NCI-H345 (cell line): Measurements from ENCODE around the gene AJM1.

Experiments
- DNase-seq: peaks from one replicate; lab custom pipeline; 2025; lab: John Stamatoyannopoulos, UW

The AJM1 gene

DNA sequence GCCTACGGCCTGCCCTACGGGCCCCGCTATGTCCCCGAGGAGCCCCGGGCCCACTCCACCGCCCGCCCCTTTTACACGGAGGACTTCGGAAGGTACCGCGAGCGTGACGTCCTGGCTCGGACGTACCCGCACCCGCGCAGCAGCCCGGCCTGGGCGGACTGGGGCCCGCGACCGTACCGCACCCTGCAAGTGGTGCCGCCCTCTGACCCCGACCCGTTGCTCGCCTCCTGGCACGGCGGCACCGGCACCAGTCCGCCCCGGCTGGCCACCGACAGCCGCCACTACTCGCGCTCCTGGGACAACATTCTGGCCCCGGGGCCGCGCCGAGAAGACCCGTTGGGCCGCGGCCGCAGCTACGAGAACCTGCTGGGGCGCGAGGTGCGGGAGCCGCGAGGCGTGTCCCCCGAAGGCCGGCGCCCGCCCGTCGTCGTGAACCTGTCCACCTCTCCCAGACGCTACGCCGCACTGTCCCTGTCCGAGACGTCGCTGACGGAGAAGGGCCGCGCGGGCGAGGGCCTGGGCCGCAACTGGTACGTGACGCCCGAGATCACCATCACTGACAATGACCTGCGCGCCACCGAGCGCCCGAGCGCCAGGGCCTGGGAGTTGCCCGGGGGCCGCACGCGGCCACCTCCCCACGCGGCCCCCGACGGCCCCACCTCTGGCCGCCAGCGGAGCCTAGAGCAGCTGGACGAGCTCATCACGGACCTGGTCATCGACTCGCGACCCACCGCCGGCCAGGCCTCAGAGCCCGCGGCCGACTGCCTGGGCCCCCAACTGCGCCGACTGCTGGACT is 3.4 kb downstream of the AJM1 start:
- no peak for DNase-seq

DNA sequence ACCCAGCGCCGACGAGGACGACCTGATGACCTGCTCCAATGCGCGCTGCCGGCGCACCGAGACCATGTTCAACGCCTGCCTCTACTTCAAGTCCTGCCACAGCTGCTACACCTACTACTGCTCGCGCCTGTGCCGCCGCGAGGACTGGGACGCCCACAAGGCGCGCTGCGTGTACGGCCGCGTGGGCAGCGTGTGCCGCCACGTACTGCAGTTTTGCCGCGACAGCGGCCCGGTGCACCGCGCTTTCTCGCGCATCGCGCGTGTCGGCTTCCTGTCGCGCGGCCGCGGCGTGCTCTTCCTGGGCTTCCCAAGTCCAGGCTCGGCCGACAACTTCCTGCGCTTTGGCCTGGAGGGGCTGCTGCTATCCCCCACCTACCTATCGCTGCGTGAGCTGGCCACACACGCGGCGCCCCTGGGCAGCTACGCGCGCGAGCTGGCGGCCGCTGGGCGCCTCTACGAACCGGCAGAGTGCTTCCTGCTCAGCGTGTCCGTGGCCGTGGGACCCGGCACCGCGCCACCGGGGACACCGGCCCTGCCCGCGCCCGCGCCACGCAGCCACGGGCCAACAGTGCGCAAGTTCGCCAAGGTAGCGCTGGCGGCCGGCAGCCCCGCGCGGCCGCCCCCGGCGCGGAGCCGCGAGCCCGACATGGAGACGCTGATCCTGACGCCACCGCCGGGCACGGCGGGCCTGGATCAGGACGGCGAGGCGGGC is 4.3 kb downstream of the AJM1 start:
- no peak for DNase-seq

DNA sequence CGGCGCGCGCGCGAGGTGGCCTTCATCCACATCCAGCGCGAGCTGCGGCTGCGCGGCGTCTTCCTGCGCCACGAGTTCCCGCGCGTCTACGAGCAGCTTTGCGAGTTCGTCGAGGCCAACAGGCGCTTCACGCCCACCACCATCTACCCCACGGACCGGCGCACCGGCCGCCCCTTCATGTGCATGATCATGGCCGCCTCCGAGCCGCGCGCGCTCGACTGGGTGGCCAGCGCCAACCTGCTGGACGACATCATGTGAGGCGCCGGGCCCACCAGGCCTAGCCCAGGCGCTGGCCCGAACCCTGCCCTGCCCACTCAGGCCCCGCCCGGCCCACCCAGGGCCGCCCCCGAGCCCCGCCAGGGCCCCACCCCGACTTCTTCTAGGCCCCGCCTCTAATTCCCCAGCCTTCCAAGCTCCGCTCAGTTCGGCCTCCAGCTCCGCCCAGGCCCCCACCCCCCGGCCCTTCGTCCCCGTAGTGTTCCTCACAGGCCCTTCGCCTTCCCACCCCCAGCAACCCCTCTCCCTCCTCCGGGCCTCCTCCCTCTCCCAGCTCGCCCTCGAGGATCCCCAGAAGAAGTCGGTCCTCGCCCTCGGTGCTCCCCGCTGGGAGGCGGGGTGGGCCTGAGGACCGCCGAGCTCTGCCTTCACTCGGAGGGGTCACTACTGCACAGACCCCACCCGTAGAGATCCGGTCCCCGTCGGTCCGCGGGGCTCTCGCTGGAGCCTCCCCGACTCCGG is 5.0 kb downstream of the AJM1 start:
- peak; percentile 50 for DNase-seq

DNA sequence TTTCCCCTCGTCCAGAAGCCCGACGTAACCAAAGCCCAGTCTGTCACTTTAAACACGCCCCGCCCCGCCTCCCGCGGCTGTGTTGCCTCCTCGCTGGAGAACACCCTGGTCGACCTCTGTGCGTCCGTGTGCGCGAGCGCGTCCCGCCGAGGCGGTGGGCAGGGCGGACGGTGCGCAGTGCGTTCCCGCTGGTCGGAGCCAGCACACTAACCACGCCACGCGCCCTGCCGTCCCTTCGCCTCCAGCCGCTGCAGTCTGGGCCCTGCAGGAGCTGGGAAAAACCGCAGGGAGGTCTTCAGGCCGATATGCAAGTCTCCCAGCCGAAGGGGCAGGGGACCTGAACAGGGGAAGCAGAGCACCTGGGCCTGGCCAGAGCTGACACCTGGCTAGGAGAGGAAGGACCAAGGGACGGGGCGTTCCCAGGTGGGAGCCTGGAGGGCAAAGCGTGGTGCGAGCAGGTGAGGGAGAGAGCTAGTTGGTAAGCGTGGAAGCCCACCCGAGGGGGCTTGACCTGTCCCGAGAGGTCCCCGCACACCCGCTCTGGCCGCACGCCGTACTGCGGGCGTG is 5.6 kb downstream of the AJM1 start:
- peak; percentile 80 for DNase-seq

DNA sequence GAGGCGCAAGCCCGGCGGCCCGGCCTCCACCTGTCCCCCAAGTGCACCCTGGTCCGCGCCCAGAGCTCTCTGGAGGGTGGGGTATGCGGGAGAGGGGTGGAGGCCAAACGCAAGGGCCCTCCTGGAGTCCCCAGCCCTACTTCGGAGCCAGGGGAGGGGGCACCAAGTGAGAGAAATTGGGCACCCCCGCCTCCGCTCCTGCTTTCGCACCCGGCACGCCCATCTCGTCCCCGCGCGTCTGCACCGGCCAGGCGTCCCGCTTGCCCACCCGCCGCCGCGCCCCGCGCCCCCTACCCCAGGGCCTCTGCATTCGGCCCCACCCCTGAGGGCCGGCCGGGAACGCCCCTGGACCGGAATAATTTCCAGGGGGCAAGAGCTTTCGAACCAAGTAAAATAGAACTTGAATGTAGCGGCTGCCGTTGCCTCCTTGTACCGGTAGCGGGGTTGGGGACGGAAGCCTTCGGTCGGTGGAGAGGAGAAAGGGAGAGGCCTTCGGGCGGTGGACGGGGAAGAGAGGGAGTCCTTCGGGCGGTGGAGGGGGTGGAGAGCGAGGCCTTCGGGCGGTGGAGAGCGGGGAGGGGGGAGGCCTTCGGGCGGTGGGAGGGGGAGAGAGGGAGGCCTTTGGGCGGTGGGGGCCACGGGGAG is 6.2 kb downstream of the AJM1 start:
- peak; percentile 72 for DNase-seq

DNA sequence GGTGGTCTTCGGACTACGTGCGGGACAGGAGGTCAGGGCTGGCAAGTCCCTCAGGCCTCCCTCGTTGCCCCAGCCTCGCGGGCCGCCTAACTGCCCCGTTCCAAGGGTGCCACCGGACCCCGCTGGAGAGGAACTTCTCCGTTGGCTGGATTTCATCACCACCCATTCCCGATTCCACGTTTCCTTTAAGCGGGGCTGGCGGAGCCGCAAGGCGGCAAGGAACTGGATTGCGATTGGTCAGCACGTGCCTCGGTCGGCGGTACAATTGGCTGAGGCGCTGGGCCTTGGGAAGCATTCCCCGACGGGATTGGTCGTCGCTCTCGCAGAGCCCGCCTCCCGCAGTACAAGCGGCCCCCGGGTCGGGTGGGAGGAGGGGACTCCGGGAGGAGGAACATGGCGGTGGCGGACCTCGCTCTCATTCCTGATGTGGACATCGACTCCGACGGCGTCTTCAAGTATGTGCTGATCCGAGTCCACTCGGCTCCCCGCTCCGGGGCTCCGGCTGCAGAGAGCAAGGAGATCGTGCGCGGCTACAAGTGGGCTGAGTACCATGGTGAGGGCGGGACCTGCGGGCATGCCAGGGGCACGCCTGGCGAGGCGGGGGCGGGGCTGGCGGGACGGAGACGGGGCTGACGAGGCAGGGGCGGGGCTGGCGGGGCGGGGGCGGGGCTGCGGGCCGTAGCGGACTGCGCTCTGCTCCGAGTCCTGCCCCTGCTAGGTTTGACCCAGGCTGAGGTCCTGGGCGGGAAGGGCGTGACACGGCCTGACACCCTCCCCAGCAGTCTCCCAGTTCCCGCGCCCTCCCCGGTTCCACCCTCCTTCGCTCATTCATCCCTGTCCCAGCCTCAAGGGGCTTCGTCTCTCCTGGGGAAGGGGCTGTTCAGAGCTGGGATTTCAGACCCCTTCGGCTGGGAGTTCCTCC is 7.0 kb downstream of the AJM1 start, which contains the start of gene PHPT1:
TSS of gene PHPT1 (plus strand) at position 372 of the 922 bp plus-strand sequence. CDS start at position 394, 22 bp downstream.
- DNase-seq = peak; percentile 99

DNA sequence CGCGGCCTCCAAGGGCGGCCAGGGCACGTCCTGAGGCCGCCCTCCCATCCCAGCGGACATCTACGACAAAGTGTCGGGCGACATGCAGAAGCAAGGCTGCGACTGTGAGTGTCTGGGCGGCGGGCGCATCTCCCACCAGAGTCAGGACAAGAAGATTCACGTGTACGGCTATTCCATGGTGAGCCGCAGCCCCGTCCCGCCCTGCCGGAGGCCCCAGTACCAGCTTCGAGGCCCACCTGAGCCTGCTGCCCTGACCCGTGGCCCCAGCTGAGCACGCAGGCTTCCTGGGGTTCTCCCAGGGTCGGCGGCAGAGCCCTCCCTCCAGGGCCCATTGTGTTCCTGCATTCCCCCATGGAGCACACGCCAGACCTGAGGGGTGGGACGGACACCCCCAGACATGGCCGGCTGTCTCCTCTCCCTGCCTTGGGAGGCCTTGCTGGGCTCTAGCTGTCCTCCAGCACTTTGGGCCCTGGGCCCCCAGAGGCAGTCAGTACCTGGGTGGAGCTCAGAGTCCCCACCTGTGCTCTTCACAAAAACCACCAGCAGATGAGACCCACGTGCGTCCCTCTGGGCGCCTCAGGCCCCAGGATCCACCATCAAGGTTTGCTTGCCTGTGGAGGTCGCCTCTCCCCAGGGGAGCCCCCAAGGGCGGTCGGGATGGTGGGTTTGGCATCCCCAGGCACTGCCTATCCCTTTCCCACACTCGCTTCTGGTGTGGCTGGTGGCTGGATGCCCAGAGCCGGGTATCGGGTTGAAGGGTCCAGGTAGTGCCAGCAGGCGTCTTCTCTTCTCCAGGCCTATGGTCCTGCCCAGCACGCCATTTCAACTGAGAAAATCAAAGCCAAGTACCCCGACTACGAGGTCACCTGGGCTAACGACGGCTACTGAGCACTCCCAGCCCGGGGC is 7.9 kb downstream of the AJM1 start:
- DNase-seq = no peak

DNA sequence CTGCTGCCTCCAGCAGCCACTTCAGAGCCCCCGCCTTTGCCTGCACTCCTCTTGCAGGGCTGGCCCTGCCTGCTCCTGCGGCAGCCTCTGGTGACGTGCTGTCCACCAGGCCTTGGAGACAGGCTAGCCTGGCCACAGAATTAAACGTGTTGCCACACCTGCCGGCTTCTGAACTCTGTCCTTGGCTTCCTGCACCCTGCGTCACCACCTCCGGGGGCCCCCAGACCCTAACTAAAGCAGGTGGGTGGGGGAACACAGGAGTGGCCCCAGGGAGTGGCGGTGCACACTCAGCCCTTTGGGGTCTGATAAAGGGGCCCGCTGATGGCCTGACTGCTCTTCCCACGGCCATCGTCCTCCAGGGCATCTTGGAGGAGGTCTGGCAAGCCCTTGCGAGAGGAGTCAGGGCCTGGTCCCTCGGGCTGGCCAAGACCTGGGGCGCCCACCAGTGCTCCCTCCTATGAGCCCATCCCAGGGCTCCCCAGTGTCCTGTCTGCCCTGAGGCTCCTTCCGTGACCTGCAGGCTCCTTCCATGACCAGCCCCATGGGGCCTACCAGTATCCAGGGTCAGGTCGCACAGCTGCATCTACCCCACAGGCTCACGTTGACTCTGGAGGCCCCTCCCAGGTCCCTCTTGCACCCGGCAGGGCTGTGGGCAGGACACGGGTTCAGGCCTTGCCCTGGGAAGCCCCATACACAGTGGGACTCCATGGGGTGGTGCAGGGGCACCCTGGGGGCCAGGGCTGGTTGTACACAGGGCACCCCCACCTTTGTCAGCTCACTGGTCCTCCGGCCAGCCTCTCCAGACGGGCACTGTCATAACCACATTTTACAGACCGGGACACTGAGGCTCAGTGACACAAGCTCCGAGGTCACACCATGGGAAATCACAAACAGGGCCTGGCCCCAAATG is 8.8 kb downstream of the AJM1 start:
- DNase-seq = no peak

DNA sequence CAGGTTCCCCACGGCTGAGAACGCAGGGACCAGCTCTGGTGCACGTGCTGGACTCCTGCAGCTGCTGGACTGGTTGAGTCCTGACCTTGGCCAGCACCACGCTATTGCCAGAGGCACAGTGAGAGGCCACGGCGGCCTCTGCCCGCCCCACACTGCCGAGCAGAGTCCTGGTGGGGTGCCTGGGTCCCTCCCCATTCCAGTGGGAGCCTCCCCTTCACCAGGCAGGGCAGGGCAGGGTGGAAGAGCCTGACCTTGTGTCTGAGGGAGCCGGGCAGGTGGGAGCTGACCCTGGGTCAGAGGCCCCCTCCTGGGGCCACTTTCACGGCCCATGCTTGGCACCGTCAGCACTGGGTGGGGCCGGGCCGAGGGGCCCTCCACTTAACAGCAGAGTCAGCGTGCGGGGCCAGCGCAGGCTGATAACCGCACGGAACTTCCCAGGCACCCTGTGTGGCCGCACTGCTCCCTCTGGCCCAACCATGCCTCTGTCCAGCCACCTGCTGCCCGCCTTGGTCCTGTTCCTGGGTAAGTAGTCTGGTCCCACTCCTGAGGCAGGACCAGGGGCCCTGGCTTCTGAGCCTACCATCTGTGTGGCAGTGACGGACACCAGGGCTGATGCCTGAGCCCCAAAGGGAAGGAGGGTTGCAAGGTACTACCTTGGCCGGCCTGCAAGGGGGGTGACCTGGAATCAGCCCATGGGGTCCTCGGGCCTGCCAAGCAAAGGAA is 9.8 kb downstream of the AJM1 start, which contains the start of gene MAMDC4:
TSS of gene MAMDC4 (plus strand) at position 406 of the 723 bp plus-strand sequence. CDS start at position 477, 71 bp downstream.
- no peak for DNase-seq

DNA sequence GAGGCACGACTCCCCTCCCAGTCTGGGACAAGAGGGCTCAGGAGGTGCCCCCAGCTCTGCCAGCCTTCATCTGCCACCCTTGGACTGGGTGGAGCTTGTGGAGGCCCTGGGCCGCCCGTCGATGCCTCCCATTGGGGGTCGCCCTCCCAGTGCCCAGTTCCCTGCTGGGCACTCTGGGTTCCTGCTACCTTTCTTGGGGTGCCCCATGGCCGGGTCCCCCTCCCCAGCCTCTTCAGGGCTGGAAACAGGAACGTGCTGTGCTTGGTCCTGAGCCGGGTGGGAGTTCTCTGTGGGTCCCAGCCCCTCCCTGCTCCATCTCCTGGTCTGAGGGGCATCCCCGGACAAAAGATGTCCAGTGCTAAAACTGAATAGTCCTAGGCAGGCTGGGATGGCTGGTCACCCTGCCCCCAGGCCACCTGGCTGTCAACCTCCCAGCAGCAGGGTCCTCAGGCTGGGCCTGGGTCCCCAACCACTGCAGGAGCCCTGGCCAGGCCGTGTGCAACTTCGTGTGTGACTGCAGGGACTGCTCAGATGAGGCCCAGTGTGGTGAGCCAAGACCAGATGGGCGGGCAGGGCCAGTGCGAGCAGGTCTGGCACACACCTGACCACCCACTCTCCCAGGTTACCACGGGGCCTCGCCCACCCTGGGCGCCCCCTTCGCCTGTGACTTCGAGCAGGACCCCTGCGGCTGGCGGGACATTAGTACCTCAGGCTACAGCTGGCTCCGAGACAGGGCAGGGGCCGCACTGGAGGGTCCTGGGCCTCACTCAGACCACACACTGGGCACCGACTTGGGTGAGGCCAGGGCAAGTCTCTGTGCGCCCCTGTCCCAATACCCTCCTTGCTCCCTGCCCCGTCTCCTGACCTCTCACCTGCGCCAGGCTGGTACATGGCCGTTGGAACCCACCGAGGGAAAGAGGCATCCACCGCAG is 10.7 kb downstream of the AJM1 start:
- no peak for DNase-seq

DNA sequence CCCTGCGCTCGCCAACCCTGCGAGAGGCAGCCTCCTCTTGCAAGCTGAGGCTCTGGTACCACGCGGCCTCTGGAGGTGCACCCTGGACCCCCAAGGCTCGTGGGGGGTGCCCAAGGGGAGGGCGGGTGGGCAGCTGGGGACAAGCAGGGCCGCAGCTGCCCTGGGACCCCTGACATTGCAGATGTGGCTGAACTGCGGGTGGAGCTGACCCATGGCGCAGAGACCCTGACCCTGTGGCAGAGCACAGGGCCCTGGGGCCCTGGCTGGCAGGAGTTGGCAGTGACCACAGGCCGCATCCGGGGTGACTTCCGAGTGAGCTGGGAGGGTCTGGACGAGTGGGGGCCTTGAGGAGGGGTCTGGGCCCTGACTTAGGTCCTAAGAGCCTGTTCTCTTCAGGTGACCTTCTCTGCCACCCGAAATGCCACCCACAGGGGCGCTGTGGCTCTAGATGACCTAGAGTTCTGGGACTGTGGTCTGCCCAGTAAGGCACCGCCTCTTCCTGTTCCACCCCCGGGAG is 11.4 kb downstream of the AJM1 start:
- DNase-seq = no peak

DNA sequence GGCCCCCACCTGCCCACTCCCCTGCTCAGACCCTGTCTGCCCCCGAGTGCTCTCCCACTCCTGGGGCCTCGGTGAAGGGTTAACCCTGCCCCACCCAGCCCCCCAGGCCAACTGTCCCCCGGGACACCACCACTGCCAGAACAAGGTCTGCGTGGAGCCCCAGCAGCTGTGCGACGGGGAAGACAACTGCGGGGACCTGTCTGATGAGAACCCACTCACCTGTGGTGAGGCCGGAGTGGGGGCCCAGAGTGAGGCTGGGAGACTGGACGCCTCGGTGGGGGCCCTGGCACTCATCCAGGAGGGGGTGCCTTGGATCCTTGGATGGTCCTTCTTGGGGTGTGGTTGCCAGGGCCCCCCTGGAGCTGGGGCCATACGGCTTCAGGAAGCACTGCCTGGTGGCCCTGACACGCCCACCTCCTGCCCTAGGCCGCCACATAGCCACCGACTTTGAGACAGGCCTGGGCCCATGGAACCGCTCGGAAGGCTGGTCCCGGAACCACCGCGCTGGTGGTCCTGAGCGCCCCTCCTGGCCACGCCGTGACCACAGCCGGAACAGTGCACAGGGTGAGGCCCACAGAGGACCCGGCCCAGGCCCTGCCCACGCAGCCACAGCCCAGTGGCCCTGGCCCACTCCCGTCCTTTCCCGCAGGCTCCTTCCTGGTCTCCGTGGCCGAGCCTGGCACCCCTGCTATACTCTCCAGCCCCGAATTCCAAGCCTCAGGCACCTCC is 12.0 kb downstream of the AJM1 start:
- DNase-seq = no peak

DNA sequence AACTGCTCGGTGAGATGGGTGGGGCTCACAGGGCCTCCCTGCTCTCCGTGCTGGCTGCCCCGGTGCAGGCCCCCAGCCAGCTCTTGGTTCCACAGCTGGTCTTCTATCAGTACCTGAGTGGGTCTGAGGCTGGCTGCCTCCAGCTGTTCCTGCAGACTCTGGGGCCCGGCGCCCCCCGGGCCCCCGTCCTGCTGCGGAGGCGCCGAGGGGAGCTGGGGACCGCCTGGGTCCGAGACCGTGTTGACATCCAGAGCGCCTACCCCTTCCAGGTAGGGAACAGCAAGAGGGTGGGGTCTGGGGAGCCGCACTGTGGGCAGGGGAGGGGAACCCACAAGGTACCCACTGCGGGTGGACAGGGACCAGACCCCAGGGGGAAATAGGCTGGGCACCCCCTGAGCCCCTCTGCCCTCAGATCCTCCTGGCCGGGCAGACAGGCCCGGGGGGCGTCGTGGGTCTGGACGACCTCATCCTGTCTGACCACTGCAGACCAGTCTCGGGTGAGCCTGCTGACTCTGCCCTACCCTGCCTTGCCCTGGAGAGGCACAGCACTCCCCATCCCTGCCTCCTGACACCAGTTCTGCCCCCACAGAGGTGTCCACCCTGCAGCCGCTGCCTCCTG is 12.7 kb downstream of the AJM1 start:
- no peak for DNase-seq

DNA sequence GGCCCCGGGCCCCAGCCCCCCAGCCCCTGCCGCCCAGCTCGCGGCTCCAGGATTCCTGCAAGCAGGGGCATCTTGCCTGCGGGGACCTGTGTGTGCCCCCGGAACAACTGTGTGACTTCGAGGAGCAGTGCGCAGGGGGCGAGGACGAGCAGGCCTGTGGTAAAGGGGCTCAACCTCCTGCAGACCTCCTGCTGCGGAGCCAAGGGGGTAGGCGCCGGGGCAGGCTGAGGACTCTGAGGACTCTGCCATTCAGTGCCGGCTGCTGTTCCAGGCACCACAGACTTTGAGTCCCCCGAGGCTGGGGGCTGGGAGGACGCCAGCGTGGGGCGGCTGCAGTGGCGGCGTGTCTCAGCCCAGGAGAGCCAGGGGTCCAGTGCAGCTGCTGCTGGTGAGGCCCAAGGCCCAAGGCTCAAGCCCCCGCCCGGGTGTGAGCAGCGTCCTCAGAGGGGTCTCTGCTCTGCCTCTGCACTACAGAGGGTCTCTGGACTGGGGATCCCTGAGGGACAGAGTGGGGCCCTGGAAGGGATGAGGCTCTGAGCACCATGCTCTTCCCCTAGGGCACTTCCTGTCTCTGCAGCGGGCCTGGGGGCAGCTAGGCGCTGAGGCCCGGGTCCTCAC is 13.3 kb downstream of the AJM1 start:
- no peak for DNase-seq

DNA sequence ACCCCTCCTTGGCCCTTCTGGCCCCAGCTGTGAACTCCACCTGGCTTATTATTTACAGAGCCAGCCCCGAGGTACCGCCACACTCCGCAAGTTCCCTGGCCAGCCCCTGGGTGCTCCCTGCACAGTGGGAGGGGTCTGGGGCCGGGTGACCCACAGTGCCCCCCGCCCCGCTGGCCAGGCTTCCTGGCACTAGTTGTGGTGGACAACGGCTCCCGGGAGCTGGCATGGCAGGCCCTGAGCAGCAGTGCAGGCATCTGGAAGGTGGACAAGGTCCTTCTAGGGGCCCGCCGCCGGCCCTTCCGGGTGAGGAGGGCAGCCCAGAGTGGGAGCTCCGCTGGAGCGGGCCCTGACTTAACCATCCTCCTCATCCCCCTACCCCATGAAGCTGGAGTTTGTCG is 13.8 kb downstream of the AJM1 start:
- no peak for DNase-seq
